NCI-H748 (cell line): ENCODE measurements around the gene SLC12A3.

Experiments used
- DNase-seq: peaks from one replicate; lab custom pipeline; 2025; ENCODE audit not compliant: unreplicated experiment; lab: John Stamatoyannopoulos, UW

Gene SLC12A3

GRCh38 chr16:56848029-56848936 lies 16.7 kb upstream of the SLC12A3 start:
- no peak for DNase-seq

GRCh38 chr16:56848955-56849689 lies 15.9 kb upstream of the SLC12A3 start:
- DNase-seq, result no peak

GRCh38 chr16:56849690-56850680 lies 15.0 kb upstream of the SLC12A3 start:
- no peak for DNase-seq

GRCh38 chr16:56851671-56852400 lies 13.2 kb upstream of the SLC12A3 start:
- no peak for DNase-seq

GRCh38 chr16:56852401-56852730 lies 12.6 kb upstream of the SLC12A3 start:
- no peak for DNase-seq

- no peak for DNase-seq
Observed at GRCh38 chr16:56852968-56853367, 12.0 kb upstream of the SLC12A3 start.

- DNase-seq, result no peak
Observed at GRCh38 chr16:56855201-56855600, 9.8 kb upstream of the SLC12A3 start.

GRCh38 chr16:56855946-56856345 lies 9.1 kb upstream of the SLC12A3 start:
- no peak for DNase-seq

- DNase-seq, result no peak
Observed at GRCh38 chr16:56856876-56857447, 8.0 kb upstream of the SLC12A3 start.

- no peak for DNase-seq
Observed at GRCh38 chr16:56858374-56858773, 6.6 kb upstream of the SLC12A3 start.

GRCh38 chr16:56859636-56860035 lies 5.4 kb upstream of the SLC12A3 start:
- DNase-seq, result no peak

- no peak for DNase-seq
Observed at GRCh38 chr16:56860226-56861020, 4.6 kb upstream of the SLC12A3 start.

GRCh38 chr16:56861092-56861610 lies 3.9 kb upstream of the SLC12A3 start:
- DNase-seq, result no peak

- no peak for DNase-seq
Observed at GRCh38 chr16:56861756-56862155, 3.3 kb upstream of the SLC12A3 start.

GRCh38 chr16:56862776-56863175 lies 2.2 kb upstream of the SLC12A3 start:
- DNase-seq, result no peak

GRCh38 chr16:56865394-56866062 lies 521 bp downstream of the SLC12A3 start:
- no peak for DNase-seq

GRCh38 chr16:56866955-56867830 lies 2.2 kb downstream of the SLC12A3 start:
- peak; percentile 49 for DNase-seq

GRCh38 chr16:56868175-56868574 lies 3.2 kb downstream of the SLC12A3 start:
- DNase-seq, result no peak
